ENCODE results near the gene LRIT3.

Gene LRIT3

GRCh38 chr4:109879081-109879480 lies 31.2 kb downstream of the LRIT3 start:
- no peak for TF ChIP-seq CTCF (conservative IDR thresholded peaks at IDR 0.05)
- H3K27ac ChIP-seq: no peak overlapping the region

GRCh38 chr4:109879636-109880314 lies 31.9 kb downstream of the LRIT3 start:
- no peak for TF ChIP-seq CTCF (conservative IDR thresholded peaks at IDR 0.05)
- no peak overlapping the region for H3K27ac ChIP-seq

GRCh38 chr4:109886303-109886702 lies 38.4 kb downstream of the LRIT3 start:
- TF ChIP-seq CTCF (conservative IDR thresholded peaks at IDR 0.05): no peak
- no peak overlapping the region for H3K27ac ChIP-seq

- no peak overlapping the region for H3K27ac ChIP-seq
- TF ChIP-seq CTCF (conservative IDR thresholded peaks at IDR 0.05): no peak
These were observed 39.2 kb downstream of the LRIT3 start for GRCh38 chr4:109887071-109887470.

GRCh38 chr4:109890076-109890475 lies 42.2 kb downstream of the LRIT3 start:
- no peak for TF ChIP-seq CTCF (conservative IDR thresholded peaks at IDR 0.05)

GRCh38 chr4:109902559-109903251 lies 54.8 kb downstream of the LRIT3 start:
- no peak for TF ChIP-seq CTCF (conservative IDR thresholded peaks at IDR 0.05)

More at GRCh38 chr4:109890076-109890475, 42.2 kb downstream of the LRIT3 start:
- H3K27ac ChIP-seq: no peak overlapping the region

GRCh38 chr4:109908731-109909130 lies 60.8 kb downstream of the LRIT3 start:
- no peak for TF ChIP-seq CTCF (conservative IDR thresholded peaks at IDR 0.05)
- no peak overlapping the region for H3K27ac ChIP-seq

More at GRCh38 chr4:109902559-109903251, 54.8 kb downstream of the LRIT3 start:
- no peak overlapping the region for H3K27ac ChIP-seq
